Kidney (tissue), 2 donors: ENCODE measurements around the gene C1QL3. TPM values are rescaled to one million over a fixed set of nuclear protein-coding genes. Genes with fewer than 3 reads are reported as not detected.

Source experiments
- polyA plus RNA-seq: library from polyadenylated mRNA; stranded (reverse); fragments of 350-450 nt; fragmentation: Illumina TruSeq; extraction: RNeasy Lipid Tissue Mini Kit (QIAGEN cat#74804); gene quantifications from one replicate; pipeline ENCODE4 v1.2.3, GENCODE V29; 2014; ENCODE audit warnings: low read depth, low replicate concordance; ENCODE audit not compliant: insufficient read depth
- total RNA-seq: library from RNA; stranded (reverse); fragmentation: NEBNext Ultra II Directional; extraction: Animal tissue kit (Norgen Biotek cat#: 25700); gene quantifications from one replicate; pipeline ENCODE4 v1.2.1, GENCODE V29; 2021
- donor health status: DM: yes; HTN: yes; CAD: no.

Gene C1QL3
- total and polyA plus RNA-seq, 2 donors from 2014 or later = not detected

Other genes starting within 250 kb of the C1QL3 start
- 22.2 TPM for gene PTER, start 84.9 kb downstream of the C1QL3 start, total RNA-seq
- 16.2 TPM for gene PTER, start 84.9 kb downstream of the C1QL3 start, polyA plus RNA-seq